ENCODE data around the gene OXA1L. TPM values are rescaled to one million over a fixed set of nuclear protein-coding genes. Genes with fewer than 3 reads are reported as not detected.

The OXA1L gene
- total and polyA plus RNA-seq, 12 donors, result 138 to 219 (median 187) TPM

DNA sequence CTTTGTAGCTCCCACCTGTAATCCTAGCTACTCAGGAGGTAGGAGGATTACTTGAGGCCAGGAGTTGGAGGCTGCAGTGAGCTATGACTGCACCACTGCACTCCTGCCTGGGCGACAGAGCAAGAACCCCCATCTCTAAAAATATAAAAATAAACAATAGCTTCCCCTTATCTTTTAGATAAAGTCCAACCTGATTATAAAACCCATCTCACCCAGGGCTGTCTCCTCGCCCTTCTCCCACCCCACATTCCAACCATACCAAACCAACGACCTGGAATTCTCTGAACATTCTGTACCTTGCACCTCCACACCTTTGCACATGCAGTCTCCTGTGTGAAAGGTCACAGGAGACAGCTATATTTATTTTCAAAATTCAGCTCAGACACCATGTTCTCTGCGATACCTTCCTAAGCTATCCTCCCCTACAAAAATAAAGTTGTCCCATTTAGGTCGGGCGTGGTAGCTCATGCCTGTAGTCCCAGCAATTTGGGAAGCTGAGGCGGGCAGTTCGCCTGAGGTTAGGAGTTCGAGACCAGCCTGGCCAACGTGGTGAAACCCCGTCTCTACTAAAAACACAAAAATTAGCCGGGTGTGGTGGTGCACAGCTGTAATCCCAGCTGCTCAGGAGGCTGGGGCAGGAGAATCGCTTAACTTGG is 41.1 kb downstream of the OXA1L start:
- intact Hi-C loops (cut with DNase I), result no loop called here
- no peaks in the 10 kb centered on the region for H3K9me3 ChIP-seq
- DNase-seq (no peak), ATAC-seq (no peak)
- 77 to 79% methylated on average over 13 of the region's 13 CpGs for WGBS, 2 donors
- no peak overlapping the region for H3K27ac ChIP-seq
- peaks cover 0 to 27% (median 0%) of the 10 kb centered on the region in 9 donors for H3K4me1 ChIP-seq
- no peak overlapping the region for H3K4me3 ChIP-seq
- TF ChIP-seq, protein P1, sequence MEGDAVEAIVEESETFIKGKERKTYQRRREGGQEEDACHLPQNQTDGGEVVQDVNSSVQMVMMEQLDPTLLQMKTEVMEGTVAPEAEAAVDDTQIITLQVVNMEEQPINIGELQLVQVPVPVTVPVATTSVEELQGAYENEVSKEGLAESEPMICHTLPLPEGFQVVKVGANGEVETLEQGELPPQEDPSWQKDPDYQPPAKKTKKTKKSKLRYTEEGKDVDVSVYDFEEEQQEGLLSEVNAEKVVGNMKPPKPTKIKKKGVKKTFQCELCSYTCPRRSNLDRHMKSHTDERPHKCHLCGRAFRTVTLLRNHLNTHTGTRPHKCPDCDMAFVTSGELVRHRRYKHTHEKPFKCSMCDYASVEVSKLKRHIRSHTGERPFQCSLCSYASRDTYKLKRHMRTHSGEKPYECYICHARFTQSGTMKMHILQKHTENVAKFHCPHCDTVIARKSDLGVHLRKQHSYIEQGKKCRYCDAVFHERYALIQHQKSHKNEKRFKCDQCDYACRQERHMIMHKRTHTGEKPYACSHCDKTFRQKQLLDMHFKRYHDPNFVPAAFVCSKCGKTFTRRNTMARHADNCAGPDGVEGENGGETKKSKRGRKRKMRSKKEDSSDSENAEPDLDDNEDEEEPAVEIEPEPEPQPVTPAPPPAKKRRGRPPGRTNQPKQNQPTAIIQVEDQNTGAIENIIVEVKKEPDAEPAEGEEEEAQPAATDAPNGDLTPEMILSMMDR (IDR thresholded peaks at IDR 0.05), result no peak
- H3K27me3 ChIP-seq, result no peaks in the 10 kb centered on the region
- no peaks in the 10 kb centered on the region for H3K36me3 ChIP-seq

DNA sequence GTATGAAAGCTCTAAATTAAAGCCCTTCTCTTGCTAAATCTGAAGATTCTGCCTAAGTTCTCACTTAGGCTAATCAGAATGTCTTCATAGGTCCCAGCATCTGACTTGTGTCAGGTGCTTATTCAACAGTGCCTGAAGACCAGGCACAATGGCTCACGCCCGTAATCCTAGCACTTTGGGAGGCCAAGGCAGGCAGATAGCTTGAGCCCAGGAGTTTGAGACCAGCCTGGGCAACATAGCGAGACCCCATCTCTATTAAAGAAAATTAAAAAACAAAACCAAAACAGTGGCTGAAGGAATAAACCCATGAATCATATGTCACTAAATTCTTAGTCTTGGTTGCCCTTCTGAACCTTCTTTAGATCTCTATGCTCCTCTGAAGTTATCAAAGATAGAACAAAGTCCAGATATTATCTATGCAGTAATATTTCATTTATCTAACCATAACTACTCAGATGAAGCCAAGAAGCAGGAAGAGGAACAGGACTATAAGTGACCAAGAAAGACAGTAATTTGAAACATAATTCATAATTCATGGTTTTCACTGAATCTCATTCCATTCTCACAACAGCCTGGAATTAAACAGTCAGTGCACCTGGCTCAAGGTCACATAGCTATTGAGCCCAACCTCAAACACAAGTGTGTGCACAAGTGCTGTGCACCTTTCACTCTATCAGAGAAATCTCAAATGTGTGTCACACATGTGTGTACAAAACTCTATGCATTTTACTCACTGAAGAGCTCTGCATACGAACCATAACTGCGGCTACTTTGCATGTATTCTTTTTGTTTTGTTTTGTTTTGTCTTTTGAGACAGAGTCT is 42.1 kb downstream of the OXA1L start:
- H3K27me3 ChIP-seq, result no peaks in the 10 kb centered on the region
- H3K4me1 ChIP-seq, result peaks cover 0 to 23% (median 0%) of the 10 kb centered on the region in 9 donors
- TF ChIP-seq, protein P1 (IDR thresholded peaks at IDR 0.05), result no peak
- H3K4me3 ChIP-seq, result no peak overlapping the region
- ATAC-seq (no peak), DNase-seq (no peak)
- no peaks in the 10 kb centered on the region for H3K36me3 ChIP-seq
- H3K27ac ChIP-seq, result no peak overlapping the region
- intact Hi-C loops (cut with DNase I), result no loop called here
- no peaks in the 10 kb centered on the region for H3K9me3 ChIP-seq
- WGBS, 2 donors, result 91 to 92% methylated on average over 5 of the region's 5 CpGs

DNA sequence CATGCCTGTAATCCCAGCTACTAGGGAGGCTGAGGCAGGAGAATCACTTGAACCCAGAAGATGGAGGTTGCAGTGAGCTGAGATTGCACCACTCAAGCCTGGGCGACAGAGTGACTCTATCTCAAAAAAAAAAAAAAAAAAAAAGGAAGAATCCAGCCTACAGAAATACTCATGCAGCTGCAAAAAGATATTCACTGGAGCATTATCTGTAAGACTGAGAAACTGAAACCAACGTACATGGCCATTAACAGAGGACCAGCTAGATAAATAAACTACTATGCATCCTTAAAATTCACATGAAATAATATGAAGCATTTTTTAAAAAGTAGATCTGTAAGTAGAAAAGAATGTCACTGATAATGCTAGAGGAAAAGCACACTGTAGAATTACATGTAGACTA is 45.2 kb downstream of the OXA1L start:
- peak overlapping the region in 1 of 10 donors; percentile 26 for H3K27ac ChIP-seq
- ATAC-seq, result no peak
- H3K4me3 ChIP-seq, result peak overlapping the region in 1 of 10 donors; percentile 32
- intact Hi-C loops (cut with DNase I), result loop anchor here in 4 of 10 donors (10.0 kb wide), 5 partner anchors 147 to 427 kb away; no protein-coding TSS in a partner anchor
- H3K4me1 ChIP-seq, result peaks cover 0 to 34% (median 0%) of the 10 kb centered on the region in 9 donors
- no peaks in the 10 kb centered on the region for H3K36me3 ChIP-seq
- WGBS, 2 donors, result 59 to 66% methylated on average over 2 of the region's 2 CpGs
- TF ChIP-seq, protein P1 (IDR thresholded peaks at IDR 0.05), result no peak
- H3K9me3 ChIP-seq, result no peaks in the 10 kb centered on the region
- DNase-seq, result no peak
- no peaks in the 10 kb centered on the region for H3K27me3 ChIP-seq

DNA sequence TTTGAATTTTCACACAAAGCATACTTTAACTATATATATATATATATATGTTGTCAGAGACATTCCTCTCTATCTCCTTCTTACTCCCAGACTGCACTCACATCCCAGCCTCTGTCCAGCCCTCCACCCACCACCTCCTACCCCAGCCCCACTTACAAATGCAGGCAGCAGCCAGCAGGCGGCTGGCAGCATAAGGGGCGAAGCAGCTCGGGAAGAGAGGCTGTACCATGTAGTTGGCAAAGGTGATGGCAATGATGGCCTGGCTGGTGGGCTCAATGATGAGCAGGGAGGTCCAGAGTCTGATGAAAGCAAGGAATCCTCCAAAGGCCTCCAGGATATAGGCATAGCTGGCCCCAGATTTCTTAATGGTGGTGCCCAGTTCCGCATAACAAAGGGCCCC is 46.3 kb downstream of the OXA1L start:
- DNase-seq (no peak), ATAC-seq (no peak)
- Histone ChIP-seq H3K4me3 (peak overlapping the region in 1 of 10 donors; percentile 22), H3K27me3 (no peaks in the 10 kb centered on the region), H3K36me3 (no peaks in the 10 kb centered on the region), H3K4me1 (peaks cover 0 to 39% (median under 1%) of the 10 kb centered on the region in 9 donors), H3K27ac (no peak overlapping the region), H3K9me3 (no peaks in the 10 kb centered on the region)
- WGBS, 2 donors, result 83 to 94% methylated on average over 4 of the region's 4 CpGs
- intact Hi-C loops (cut with DNase I), result loop anchor here in 4 of 10 donors (10.0 kb wide), 5 partner anchors 148 to 428 kb away; no protein-coding TSS in a partner anchor
- TF ChIP-seq, protein P1 (IDR thresholded peaks at IDR 0.05), result no peak

Measured in heart right ventricle (tissue), 16 donors.